SU-DHL-6 (cell line): ENCODE results near the gene RHOA.

Source experiments
- CTCF ChIP-seq: fragments of 200-600 bp; sonication (generic); IDR thresholded peaks from one replicate; pipeline ENCODE4 v1.5.1; 2017; ENCODE audit warnings: antibody characterized with exemption, mild to moderate bottlenecking, low read length, moderate library complexity; ENCODE audit not compliant: insufficient read depth, poor library complexity, severe bottlenecking
- EZH2phosphoT487 ChIP-seq: fragments of 200-600 bp; sonication (generic), shearing (Covaris generic); conservative IDR thresholded peaks from 2 replicates; pipeline ENCODE4 v1.6.1; 2018; ENCODE audit warnings: mild to moderate bottlenecking, antibody characterized with exemption, low read length, moderate library complexity, mixed read lengths

- TF ChIP-seq CTCF (no peak), EZH2phosphoT487 (no peak)
Measured at GRCh38 chr3:49411535-49411967, 225 bp downstream of the RHOA start.
